CD8-positive, alpha-beta memory T cell (primary cell): ENCODE results near the gene FZD8. TPM values are rescaled to one million over a fixed set of nuclear protein-coding genes. Genes with fewer than 3 reads are reported as not detected.

Experiments
- CTCF ChIA-PET: fragments of 350-600 bp; sonication (Branson Sonifier 250); formaldehyde crosslinking; loops from one replicate; lab custom pipeline; 2021; ENCODE audit warnings: antibody characterized with exemption; lab: Charles Lee
- POLR2A ChIA-PET: fragments of 350-600 bp; sonication (Branson Sonifier 250); formaldehyde crosslinking; loops from one replicate; lab custom pipeline; 2021; ENCODE audit warnings: antibody characterized with exemption; lab: Charles Lee
- DNase-seq, 5 donors: peaks; one replicate each; pipeline versions ENCODE4 v3.0.0 to v3.0.0-alpha.2; 2020 to 2022; ENCODE audit warnings: mixed read lengths in 1 of 5
- H3K27ac ChIP-seq: one replicate; pipeline ENCODE4 v1.7.0; 2013; ENCODE audit warnings: low read depth, mild to moderate bottlenecking, low read length, moderate library complexity
- H3K27me3 ChIP-seq: 2 replicates; pipeline ENCODE4 v1.7.0; 2013; ENCODE audit warnings: low read length, mild to moderate bottlenecking; ENCODE audit not compliant: insufficient read depth, poor library complexity, severe bottlenecking
- H3K36me3 ChIP-seq: 2 replicates; pipeline ENCODE4 v1.7.0; 2013; ENCODE audit warnings: mild to moderate bottlenecking, low read length, moderate library complexity; ENCODE audit not compliant: insufficient read depth
- H3K4me1 ChIP-seq: 2 replicates; pipeline ENCODE4 v1.7.0; 2013; ENCODE audit warnings: mild to moderate bottlenecking, low read length, moderate library complexity; ENCODE audit not compliant: insufficient read depth
- H3K4me3 ChIP-seq: 2 replicates; pipeline ENCODE4 v1.7.0; 2013; ENCODE audit warnings: mild to moderate bottlenecking, low read length
- H3K9me3 ChIP-seq: 2 replicates; pipeline ENCODE4 v1.7.0; 2013; ENCODE audit warnings: mild to moderate bottlenecking, low read length
- H3K27ac Mint-ChIP-seq, 8 donors: one replicate each; pipeline ENCODE4 v1.8.0; 2020 to 2021; ENCODE audit warnings: mixed read lengths in 8 of 8, mild to moderate bottlenecking in 6 of 8, inconsistent platforms in 3 of 8, moderate library complexity in 3 of 8
- H3K27me3 Mint-ChIP-seq, 2 donors: one replicate each; pipeline ENCODE4 v1.8.0; 2020 to 2021; ENCODE audit warnings: mixed read lengths in 2 of 2, mild to moderate bottlenecking in 1 of 2, moderate library complexity in 1 of 2
- H3K36me3 Mint-ChIP-seq, 3 donors: one replicate each; pipeline ENCODE4 v1.8.0; 2020 to 2021; ENCODE audit warnings: mixed read lengths in 3 of 3, inconsistent platforms in 1 of 3, mild to moderate bottlenecking in 1 of 3
- H3K4me1 Mint-ChIP-seq, 3 donors: one replicate each; pipeline ENCODE4 v1.8.0; 2020 to 2021; ENCODE audit warnings: mixed read lengths in 3 of 3, inconsistent platforms in 1 of 3, mild to moderate bottlenecking in 1 of 3
- H3K4me3 Mint-ChIP-seq, 7 donors: one replicate each; pipeline ENCODE4 v1.8.0; 2020 to 2021; ENCODE audit warnings: mixed read lengths in 7 of 7, mild to moderate bottlenecking in 6 of 7, moderate library complexity in 4 of 7, inconsistent platforms in 2 of 7
- H3K9me3 Mint-ChIP-seq, 5 donors: one replicate each; pipeline ENCODE4 v1.8.0; 2020 to 2022; ENCODE audit warnings: mixed read lengths in 5 of 5, mild to moderate bottlenecking in 3 of 5, moderate library complexity in 2 of 5, inconsistent platforms in 1 of 5
- polyA plus RNA-seq: library from polyadenylated mRNA; unstranded; fragments of 300-500 nt; fragmentation: Illumina TruSeq; gene quantifications from one replicate; pipeline ENCODE4 v1.2.3, GENCODE V29; 2021
- total RNA-seq, 2 experiments: library from RNA; stranded (reverse); gene quantifications; one replicate each; pipeline ENCODE4 v1.2.3, GENCODE V29; 2021

The FZD8 gene
- total and polyA plus RNA-seq, 3 experiments from 2014 or later = 0.50 to 0.55 TPM; not detected in 1

DNA sequence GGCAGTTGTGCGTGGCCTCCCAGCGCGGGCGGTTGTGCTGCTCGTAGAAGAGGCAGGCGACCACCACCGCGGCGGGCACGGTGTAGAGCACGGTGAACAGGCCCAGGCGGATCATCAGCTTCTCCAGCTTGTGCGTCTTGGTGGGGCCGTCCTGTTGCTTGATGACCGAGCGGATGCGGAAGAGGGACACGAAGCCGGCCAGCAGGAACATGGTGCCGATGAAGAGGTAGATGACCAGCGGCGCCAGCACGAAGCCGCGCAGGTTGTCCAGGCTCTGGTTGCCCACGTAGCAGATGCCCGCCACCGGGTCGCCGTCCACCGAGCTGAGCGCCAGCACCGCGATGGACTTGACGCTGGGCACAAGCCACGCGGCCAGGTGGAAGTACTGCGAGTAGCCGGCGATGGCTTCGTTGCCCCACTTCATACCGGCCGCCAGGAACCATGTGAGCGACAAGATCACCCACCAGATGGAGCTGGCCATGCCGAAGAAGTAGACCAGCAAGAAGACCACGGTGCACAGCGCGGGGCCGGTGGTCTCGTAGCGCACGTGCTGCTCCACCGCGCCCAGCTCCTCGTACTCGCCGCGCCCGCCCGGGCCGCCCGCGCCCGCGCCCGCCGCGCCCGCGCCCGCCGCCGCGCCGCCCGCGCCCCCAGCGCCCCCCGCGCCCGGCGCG, 2.2 kb downstream of the FZD8 start:
- Mint-ChIP-seq H3K4me3 (peak overlapping the region; percentile 44 to 80 (median 64)), H3K36me3 (no peaks in the 10 kb centered on the region), H3K27me3 (peaks cover 23 to 47% of the 10 kb centered on the region in 2 donors), H3K27ac (no peak overlapping the region), H3K4me1 (peaks cover 22 to 37% (median 30%) of the 10 kb centered on the region in 3 donors), H3K9me3 (no peaks in the 10 kb centered on the region)
- POLR2A ChIA-PET = no interaction called here
- Histone ChIP-seq H3K27ac (no peak overlapping the region), H3K9me3 (no peaks in the 10 kb centered on the region), H3K4me3 (no peak overlapping the region), H3K36me3 (no peaks in the 10 kb centered on the region), H3K27me3 (peaks cover 16% of the 10 kb centered on the region), H3K4me1 (peaks cover 13% of the 10 kb centered on the region)
- CTCF ChIA-PET = no interaction called here
- DNase-seq = peak in 1 of 5 donors; percentile 3

DNA sequence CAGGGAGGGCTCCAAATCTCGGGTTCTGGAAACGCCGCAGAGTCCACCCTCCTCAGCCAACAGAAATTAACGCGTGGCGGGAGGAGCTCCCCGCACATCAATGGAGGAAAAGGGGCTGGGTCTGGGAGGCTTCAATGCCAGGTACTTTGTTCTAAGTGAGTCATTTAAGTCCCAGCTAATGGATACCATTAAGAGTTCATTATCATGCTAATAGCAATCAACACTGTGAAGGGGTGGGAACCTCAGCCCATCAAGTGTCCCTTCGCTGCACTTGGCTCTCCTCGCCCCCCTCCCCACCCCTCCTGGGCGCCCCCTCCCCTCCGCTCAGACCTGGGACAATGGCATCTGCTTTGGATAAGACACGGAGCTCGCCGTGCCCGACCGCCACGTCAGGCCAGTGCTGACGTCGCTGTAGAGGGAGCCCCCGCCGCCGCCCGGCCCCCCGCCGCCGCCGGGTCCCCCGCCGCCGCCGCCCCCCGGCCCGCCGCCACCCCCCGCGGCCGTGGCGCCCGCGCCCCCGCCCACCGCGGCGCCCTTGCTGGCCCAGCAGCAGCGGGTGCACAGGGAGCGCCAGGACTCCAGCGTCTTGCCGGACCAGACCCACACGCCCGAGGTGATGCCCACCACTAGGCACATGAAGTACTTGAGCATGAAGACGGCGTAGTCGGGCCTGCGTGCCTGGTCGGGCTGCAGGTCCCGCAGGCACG, 2.9 kb downstream of the FZD8 start:
- peaks cover 23 to 44% of the 10 kb centered on the region in 2 donors for H3K27me3 Mint-ChIP-seq
- Histone ChIP-seq H3K4me3 (no peak overlapping the region), H3K36me3 (no peaks in the 10 kb centered on the region), H3K27me3 (peaks cover 16% of the 10 kb centered on the region), H3K9me3 (no peaks in the 10 kb centered on the region), H3K4me1 (peaks cover 8% of the 10 kb centered on the region), H3K27ac (no peak overlapping the region)
- ChIA-PET CTCF (no interaction called here), POLR2A (no interaction called here)
- H3K4me3 Mint-ChIP-seq = peak overlapping the region in 6 of 7 donors; percentile 48 to 80 (median 66)
- no peak for DNase-seq
- H3K36me3 Mint-ChIP-seq = no peaks in the 10 kb centered on the region
- H3K9me3 Mint-ChIP-seq = no peaks in the 10 kb centered on the region
- H3K4me1 Mint-ChIP-seq = peaks cover 18 to 32% (median 25%) of the 10 kb centered on the region in 3 donors
- no peak overlapping the region for H3K27ac Mint-ChIP-seq

DNA sequence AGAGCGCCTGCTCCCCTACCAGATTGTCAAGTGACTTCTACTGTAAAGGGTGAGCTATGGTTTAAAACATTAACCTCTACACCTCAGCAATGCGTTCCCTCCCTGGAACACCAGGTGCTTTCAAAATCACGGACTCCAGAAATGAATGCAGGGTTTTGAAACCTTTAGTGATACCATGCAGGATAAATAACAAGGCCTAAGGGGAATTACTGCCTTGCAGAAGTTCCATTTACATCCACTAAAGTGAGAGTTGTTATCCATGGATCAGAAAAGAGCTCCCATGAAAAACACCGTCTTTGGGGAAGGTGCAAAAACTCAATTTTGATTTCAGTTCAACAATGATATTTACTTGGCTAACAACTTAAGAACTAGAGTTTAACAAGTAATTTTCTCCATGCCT, 4.0 kb downstream of the FZD8 start:
- ChIA-PET POLR2A (no interaction called here), CTCF (no interaction called here)
- no peaks in the 10 kb centered on the region for H3K9me3 Mint-ChIP-seq
- H3K36me3 ChIP-seq = no peaks in the 10 kb centered on the region
- no peaks in the 10 kb centered on the region for H3K4me1 ChIP-seq
- H3K4me3 ChIP-seq = no peak overlapping the region
- DNase-seq = no peak
- H3K27me3 ChIP-seq = peaks cover 10% of the 10 kb centered on the region
- H3K27me3 Mint-ChIP-seq = peaks cover 21 to 42% of the 10 kb centered on the region in 2 donors
- H3K36me3 Mint-ChIP-seq = no peaks in the 10 kb centered on the region
- H3K9me3 ChIP-seq = no peaks in the 10 kb centered on the region
- H3K27ac Mint-ChIP-seq = no peak overlapping the region
- no peak overlapping the region for H3K4me3 Mint-ChIP-seq
- H3K4me1 Mint-ChIP-seq = peaks cover 12 to 22% (median 16%) of the 10 kb centered on the region in 3 donors
- H3K27ac ChIP-seq = no peak overlapping the region

DNA sequence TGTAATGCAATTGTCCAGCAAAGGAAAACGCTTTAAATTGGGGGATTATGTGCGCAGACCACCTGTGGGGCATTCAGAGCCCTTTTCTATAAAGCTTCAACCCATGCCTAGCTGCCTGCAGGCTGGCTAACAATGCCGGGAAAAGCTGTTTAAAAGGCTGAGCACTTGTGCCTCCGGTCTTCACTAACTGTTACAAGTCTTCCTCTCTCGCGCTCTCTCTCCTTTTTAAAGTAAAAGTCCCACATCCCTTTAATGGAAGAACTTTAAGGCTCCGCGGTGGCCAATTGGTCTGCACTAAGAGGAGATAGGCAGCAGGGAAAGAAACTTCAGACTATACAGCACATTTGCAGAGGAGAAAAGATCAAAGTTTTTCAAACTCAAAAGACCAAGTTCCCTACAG, 4.6 kb downstream of the FZD8 start:
- Mint-ChIP-seq H3K27ac (no peak overlapping the region), H3K27me3 (peaks cover 24 to 47% of the 10 kb centered on the region in 2 donors), H3K4me1 (peaks cover 12 to 20% (median 16%) of the 10 kb centered on the region in 3 donors), H3K36me3 (no peaks in the 10 kb centered on the region), H3K4me3 (peak overlapping the region in 2 of 7 donors; percentile 20 to 29), H3K9me3 (no peaks in the 10 kb centered on the region)
- Histone ChIP-seq H3K27me3 (peaks cover 10% of the 10 kb centered on the region), H3K27ac (no peak overlapping the region), H3K4me3 (no peak overlapping the region), H3K4me1 (no peaks in the 10 kb centered on the region), H3K36me3 (no peaks in the 10 kb centered on the region), H3K9me3 (no peaks in the 10 kb centered on the region)
- ChIA-PET CTCF (no interaction called here), POLR2A (no interaction called here)
- no peak for DNase-seq

DNA sequence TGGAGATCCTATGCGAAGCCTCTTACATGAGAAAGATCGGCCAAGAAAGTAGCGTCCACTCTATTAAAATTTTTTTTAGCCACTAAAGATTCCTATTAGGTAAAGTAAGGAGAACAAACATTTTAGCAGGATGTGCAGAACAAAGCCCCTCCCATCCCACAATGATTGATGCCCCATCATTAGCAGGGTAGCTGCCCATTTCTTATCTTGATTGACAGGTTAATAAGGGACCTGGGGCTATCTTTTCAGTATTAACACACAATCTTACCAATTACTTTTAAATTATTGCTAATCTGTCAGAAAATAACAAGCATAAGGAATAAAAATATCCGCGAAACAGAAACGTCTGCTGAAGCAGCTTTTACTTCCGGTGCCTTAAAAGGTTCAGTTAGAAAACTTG, 5.1 kb downstream of the FZD8 start:
- no peak overlapping the region for H3K27ac ChIP-seq
- Mint-ChIP-seq H3K4me1 (peaks cover 12 to 16% (median 16%) of the 10 kb centered on the region in 3 donors), H3K27me3 (peaks cover 24 to 47% of the 10 kb centered on the region in 2 donors), H3K9me3 (no peaks in the 10 kb centered on the region), H3K36me3 (no peaks in the 10 kb centered on the region), H3K27ac (no peak overlapping the region), H3K4me3 (peak overlapping the region in 1 of 7 donors; percentile 24)
- H3K4me3 ChIP-seq = no peak overlapping the region
- no peak for DNase-seq
- ChIA-PET POLR2A (no interaction called here), CTCF (no interaction called here)
- no peaks in the 10 kb centered on the region for H3K9me3 ChIP-seq
- peaks cover 10% of the 10 kb centered on the region for H3K27me3 ChIP-seq
- no peaks in the 10 kb centered on the region for H3K4me1 ChIP-seq
- no peaks in the 10 kb centered on the region for H3K36me3 ChIP-seq

DNA sequence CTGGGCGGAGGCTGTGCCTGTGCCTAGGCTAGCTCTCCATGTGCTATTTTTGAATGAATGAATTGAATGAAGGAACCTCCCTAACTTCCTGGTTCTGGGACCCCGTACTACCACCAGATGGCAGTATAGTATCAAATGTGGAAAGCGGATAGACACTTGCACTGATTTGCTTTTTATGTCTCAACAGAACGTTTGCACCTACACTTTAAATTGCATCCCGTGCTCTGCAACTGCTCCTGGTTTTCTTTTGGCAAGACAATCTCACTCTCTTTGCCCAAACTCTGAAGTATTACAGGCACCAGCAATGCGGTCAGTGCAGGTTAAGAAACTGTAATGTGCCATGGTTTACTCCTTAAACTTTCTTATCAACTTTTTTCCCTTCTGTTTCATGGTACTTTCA, 6.5 kb downstream of the FZD8 start:
- Mint-ChIP-seq H3K4me3 (no peak overlapping the region), H3K4me1 (peaks cover 9 to 16% (median 11%) of the 10 kb centered on the region in 3 donors), H3K36me3 (no peaks in the 10 kb centered on the region), H3K27ac (no peak overlapping the region), H3K27me3 (peaks cover 21 to 49% of the 10 kb centered on the region in 2 donors), H3K9me3 (no peaks in the 10 kb centered on the region)
- H3K27ac ChIP-seq = no peak overlapping the region
- ChIA-PET POLR2A (no interaction called here), CTCF (interaction anchor here (1.4 to 1.8 kb wide), 2 partner anchors 9 to 21 kb away, joined by 4 to 7 read pairs; no protein-coding TSS in a partner anchor)
- H3K27me3 ChIP-seq = peaks cover 10% of the 10 kb centered on the region
- no peaks in the 10 kb centered on the region for H3K4me1 ChIP-seq
- H3K9me3 ChIP-seq = no peaks in the 10 kb centered on the region
- H3K4me3 ChIP-seq = no peak overlapping the region
- no peaks in the 10 kb centered on the region for H3K36me3 ChIP-seq
- DNase-seq = peak in 3 of 5 donors; percentile 13 to 56 (median 46)

DNA sequence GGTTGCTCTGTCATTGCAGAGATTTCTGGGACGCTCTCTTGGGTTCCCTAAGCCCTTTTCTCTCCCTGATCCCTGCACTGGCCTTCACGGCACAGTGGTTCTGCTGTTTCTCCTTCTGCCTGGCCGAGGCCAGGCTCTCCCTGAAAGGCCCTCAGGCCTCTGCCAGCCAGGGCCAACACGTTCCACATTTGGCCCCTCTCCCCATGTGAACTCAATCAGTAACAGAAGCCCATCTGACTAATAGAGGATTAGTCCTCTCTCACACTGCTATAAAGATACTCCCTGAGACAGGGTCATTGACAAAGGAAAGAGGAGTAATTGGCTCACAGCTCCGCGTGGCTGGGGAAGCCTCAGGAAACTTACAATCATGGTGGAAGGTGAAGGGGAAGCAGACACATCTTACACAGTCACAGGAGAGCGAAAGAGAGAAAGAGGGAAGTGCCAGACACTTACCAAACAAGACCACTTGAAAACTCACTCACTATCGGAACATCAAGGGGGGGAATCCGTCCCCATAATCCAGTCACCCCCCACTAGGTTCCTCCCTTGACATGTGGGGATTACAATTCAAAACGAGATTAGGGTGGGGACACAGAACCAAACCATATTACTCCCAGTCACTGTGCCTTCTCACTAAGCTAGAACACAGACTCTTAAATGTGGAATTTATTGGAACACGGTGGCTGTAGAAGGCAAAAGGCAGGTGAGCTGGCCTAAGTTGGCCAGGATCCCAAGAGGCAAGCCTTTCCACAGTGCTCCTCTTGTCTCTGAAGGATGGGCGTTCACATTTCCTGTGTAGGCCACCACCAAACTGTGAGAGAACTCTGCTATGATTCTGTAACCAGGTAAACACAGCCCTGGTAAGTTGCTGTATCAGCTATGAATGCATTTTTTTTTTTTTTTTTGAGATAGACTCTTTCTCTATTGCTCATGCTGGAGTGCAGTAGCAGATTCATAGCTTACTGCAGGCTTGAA, 8.8 kb downstream of the FZD8 start:
- H3K4me3 Mint-ChIP-seq = no peak overlapping the region
- H3K36me3 ChIP-seq = no peaks in the 10 kb centered on the region
- no peaks in the 10 kb centered on the region for H3K9me3 ChIP-seq
- CTCF ChIA-PET = no interaction called here
- no peaks in the 10 kb centered on the region for H3K4me1 ChIP-seq
- no peak overlapping the region for H3K27ac Mint-ChIP-seq
- DNase-seq = no peak
- no peaks in the 10 kb centered on the region for H3K36me3 Mint-ChIP-seq
- H3K4me3 ChIP-seq = no peak overlapping the region
- peaks cover 3 to 12% (median 6%) of the 10 kb centered on the region in 3 donors for H3K4me1 Mint-ChIP-seq
- H3K27me3 ChIP-seq = peaks cover 5% of the 10 kb centered on the region
- no peak overlapping the region for H3K27ac ChIP-seq
- peaks cover 15 to 46% of the 10 kb centered on the region in 2 donors for H3K27me3 Mint-ChIP-seq
- POLR2A ChIA-PET = no interaction called here
- no peaks in the 10 kb centered on the region for H3K9me3 Mint-ChIP-seq
